GM13976 (cell line): ENCODE results near the gene GPR180.

Source experiments
- DNase-seq: peaks from one replicate; pipeline ENCODE4 v3.0.0; 2012; ENCODE audit warnings: low spot score
- CTCF ChIP-seq: IDR thresholded peaks from 2 replicates; pipeline ENCODE4 v1.5.1; 2012; ENCODE audit warnings: borderline replicate concordance, mild to moderate bottlenecking; ENCODE audit not compliant: insufficient read depth; ENCODE audit errors: extremely low read depth, missing control alignments, control extremely low read depth
- in situ Hi-C: fragments of 300-500 bp; cut with MboI; formaldehyde crosslinking; loops from one replicate; pipeline ENCODE4 v1.12.0; 2022; ENCODE audit warnings: low sequenced_read_pairs, mixed read lengths, inconsistent platforms; ENCODE audit not compliant: unreplicated experiment

Gene GPR180

GRCh38 chr13:94595950-94596574, 5.6 kb upstream of the GPR180 start, which contains the start of gene TGDS:
TSS of gene TGDS (minus strand) at chr13:94596152. CDS start at chr13:94596136, 16 bp downstream.
- DNase-seq, result peak; percentile 93
- no peak for TF ChIP-seq CTCF
- in situ Hi-C loops, result no loop called here

- no peak for DNase-seq
- no peak for TF ChIP-seq CTCF
- in situ Hi-C loops, result no loop called here
These were observed 5.1 kb upstream of the GPR180 start for GRCh38 chr13:94596575-94596971.

- in situ Hi-C loops, result no loop called here
- DNase-seq, result no peak
- TF ChIP-seq CTCF, result no peak
These were observed 3.4 kb upstream of the GPR180 start for GRCh38 chr13:94598281-94598680.

GRCh38 chr13:94599877-94600276, 1.8 kb upstream of the GPR180 start:
- in situ Hi-C loops, result loop anchor here (25.0 kb wide), 1 partner anchor 812 kb away; no protein-coding TSS in a partner anchor
- TF ChIP-seq CTCF, result no peak
- DNase-seq, result no peak

- no peak for TF ChIP-seq CTCF
- DNase-seq, result no peak
- in situ Hi-C loops, result loop anchor here (25.0 kb wide), 1 partner anchor 810 kb away; no protein-coding TSS in a partner anchor
These were observed 810 bp downstream of the GPR180 start for GRCh38 chr13:94602467-94602866.

GRCh38 chr13:94607056-94607455, 5.4 kb downstream of the GPR180 start:
- TF ChIP-seq CTCF, result no peak
- in situ Hi-C loops, result loop anchor here (25.0 kb wide), 1 partner anchor 805 kb away; no protein-coding TSS in a partner anchor
- DNase-seq, result no peak
